GM19351 (cell line): ENCODE data around the gene RTL1.

Experiments used
- ATAC-seq: cut with Tn5 transposase; IDR thresholded peaks from one replicate; pipeline ENCODE4 v1.9.1; 2021; ENCODE audit warnings: mild to moderate bottlenecking, moderate library complexity; ENCODE audit not compliant: unreplicated experiment

The RTL1 gene

DNA sequence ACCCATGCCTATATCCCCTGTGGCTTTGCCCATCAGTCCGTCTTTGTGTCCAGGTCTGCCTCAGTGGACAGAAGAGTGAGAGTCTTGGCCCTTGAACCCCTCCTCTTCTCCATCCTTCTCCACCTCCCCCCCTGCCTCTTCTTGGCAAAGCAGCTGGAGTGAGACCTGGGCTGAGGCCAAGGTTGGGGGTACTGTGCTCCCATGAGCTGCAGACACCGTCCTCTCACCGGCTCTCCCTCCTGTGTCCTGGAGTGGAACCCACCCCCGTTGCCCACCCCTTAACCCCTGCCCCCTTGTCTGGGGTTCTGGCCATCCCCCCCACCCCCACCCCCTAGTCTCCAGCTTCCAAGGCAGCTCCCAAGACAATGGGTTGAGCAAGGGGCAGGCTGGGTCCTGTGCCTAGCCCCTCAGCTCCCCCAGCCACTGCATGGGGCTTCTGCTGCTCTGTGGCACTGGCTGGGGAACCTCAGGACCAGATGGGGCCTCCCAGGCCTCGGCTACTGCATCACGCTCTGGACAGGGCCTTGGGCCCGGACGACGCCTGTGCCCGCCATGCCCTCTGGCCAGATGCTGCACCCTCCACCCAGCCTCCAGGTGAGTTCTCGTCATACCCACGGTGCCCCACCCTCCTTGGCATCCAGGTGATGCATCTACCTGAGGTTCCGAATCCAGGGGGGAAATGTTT, 35.7 kb downstream of the RTL1 start:
- no peak for ATAC-seq

- ATAC-seq = no peak
Observed at GRCh38 chr14:100866666-100867630, 36.6 kb downstream of the RTL1 start.

DNA sequence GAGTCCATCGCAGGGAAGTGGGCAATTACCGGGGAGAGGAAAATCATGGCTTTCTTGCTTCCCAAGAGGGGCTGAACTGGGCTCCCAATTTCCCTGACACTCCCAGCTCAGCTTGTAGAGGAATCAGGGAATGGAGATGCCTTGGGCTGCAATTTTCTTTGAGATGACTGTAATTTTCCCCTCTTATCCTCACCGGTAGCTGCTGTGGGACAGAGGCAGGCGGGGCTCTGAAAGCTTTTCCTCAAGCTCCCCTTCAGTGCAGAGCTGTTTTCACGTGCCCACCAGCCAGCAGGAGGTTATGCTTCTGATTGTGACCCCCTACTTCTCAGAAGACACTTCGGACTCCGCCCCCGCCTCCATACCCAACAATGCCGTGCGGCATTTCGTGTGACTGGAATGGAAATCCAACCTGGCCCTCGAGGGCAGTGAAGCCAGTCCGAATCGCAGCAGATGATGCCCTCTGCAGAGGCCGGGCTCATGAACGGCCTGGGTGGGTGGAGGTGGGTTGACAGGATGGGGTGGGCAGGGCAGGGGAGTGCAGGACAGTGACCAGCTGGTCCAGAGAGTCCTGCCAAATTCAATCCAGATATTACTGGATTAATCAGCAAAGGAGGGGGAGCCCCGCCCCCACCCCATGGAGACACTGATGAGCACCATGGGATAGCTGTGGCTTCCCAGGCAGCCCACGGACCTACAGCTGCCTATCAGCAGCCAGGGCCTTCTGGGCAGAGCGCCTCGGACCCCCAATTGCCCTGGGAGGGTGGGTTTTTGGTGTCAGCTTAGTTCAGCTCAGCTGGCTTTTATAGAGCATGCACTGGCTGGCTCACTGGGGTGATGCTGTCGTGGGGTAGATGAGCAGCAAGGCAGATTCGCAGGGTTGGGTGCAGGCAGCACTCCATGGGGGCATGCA, 37.6 kb downstream of the RTL1 start:
- ATAC-seq = no peak

DNA sequence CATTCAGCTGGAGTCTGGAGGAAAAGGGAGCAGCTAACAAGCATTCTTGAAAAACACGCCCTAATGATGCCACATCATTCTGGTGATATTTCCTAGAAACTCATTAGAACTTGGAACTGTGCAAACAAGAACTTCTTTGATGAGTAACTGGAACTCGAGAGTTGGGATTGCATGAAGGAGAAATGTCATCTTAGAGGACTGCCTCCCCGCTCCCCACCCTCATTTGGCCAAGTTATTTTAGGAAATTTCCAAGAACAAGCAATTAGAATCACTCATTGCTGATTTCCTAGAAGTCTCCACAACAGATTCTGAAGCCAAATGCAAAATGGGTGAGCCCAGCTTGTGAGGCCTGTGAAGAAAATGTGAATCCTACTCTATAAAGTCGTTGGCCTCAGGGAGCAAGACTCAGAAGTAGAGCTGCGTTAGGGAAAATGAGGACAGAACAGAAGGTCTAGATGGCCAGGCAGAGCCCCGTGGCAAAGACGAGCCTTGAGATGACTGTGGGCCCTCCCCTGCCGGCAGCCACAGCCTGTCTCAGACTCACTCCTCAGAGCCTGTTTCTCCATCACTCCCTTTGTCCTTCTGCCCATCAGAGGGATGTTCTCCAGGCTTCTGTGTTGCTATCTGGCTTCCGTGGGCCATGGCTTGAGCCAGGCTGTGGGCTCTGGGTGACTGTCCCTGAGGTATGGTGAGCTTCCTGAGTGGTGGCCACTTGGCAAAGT, 38.4 kb downstream of the RTL1 start:
- no peak for ATAC-seq

GRCh38 chr14:100864206-100864605, 39.3 kb downstream of the RTL1 start:
- ATAC-seq = no peak

DNA sequence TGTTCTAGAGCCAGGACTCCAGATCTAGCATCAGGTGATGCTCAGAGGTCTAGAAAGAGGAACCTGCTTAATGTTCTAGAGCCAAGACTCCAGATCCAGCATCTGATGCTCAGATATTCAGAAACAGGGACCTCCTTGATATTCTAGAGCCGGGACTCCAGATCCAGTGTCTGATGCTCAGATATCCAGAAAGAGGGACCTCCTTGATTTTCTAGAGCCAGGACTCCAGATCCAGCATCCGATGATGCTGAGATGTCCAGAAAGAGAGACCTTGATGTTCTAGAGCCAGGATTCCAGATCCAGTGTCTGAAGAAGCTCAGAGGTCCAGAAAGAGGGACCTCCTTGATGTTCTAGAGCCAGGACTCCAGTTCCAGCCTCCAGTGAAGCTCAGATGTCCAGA, 40.7 kb downstream of the RTL1 start:
- no peak for ATAC-seq

- no peak for ATAC-seq
Observed at GRCh38 chr14:100862277-100862676, 41.2 kb downstream of the RTL1 start.

DNA sequence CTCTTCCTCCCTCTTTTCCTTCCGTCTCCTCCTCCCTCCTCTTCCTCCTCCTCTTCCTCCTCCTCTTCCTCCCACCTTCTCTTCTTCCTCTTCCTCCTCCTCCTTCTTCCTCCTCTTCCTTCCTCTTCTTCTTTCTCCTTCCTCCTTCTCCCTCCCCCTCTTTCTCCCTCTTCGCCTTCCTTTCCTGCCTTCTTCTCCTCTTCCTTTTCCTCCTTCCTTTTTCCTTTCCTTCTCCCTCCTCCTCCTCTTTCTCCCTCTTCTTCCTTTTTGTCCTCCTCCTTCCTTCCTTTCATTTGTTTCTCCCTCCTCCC, 41.6 kb downstream of the RTL1 start:
- ATAC-seq = no peak

GRCh38 chr14:100861188-100861936, 42.2 kb downstream of the RTL1 start:
- no peak for ATAC-seq

DNA sequence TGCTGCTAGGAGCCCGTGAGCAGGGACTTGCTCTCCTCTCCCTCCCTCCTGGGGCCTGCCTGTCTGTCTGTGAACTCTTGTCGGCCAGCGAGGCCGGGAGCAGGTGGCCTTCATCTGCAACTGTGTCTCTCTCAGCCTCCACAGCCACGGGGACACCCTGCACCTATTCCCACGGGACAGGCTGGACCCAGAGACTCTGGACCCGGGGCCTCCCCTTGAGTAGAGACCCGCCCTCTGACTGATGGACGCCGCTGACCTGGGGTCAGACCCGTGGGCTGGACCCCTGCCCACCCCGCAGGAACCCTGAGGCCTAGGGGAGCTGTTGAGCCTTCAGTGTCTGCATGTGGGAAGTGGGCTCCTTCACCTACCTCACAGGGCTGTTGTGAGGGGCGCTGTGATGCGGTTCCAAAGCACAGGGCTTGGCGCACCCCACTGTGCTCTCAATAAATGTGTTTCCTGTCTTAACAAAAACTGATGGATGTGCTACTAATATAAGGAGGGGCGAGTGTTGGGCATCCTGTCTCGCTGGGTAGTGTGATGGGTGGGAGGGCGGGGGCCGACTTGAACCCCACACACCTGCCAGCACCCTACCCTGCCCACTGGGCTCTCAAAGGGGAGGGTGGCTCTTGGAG, 42.9 kb downstream of the RTL1 start:
- ATAC-seq = no peak

GRCh38 chr14:100859781-100860180, 43.7 kb downstream of the RTL1 start:
- no peak for ATAC-seq

GRCh38 chr14:100858838-100859220, 44.7 kb downstream of the RTL1 start:
- ATAC-seq = no peak

DNA sequence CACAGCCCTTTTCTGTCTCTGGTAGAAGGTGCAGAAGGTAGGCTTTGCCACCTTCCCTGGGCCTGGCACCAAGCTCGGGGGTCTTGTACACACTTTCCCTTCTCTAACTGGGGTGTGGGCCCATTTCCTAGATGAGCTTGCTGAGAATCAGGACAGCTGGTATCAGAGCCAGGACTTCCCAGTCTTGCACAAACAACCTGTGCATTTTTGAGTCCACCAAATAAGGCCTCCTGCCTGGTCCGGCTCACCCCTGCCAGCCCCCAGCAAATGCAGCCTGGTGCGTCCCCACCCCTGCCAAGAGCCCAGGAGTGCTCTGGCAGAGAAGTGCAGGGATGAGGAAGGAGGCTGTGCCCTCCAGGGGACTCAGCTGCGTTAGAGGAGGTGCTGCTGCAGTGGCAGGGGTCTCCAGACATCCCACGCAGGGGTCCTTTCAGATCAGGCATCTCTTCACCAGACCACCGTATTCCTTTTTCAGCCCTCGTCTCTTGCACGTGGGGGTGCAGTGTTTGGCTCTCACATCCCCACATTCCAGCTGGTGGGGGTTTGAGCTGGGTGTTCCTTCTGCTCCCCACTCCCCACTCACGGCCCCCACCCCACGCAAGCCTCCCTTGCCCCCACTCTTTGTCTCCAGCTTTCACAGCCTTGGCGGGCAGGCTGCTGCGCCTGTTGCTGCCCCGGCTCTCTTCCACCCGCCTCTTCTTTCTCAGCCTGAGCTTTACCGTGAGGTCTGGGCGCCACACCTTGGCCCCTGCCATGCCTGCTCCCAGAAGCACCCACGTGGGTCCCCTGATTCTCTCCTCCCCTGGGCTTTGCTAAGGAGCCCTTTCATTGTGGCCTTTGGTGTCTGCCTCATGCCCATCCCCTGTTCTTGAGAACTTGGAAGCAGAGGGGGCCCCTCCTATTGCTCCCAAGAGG, 45.3 kb downstream of the RTL1 start:
- no peak for ATAC-seq

DNA sequence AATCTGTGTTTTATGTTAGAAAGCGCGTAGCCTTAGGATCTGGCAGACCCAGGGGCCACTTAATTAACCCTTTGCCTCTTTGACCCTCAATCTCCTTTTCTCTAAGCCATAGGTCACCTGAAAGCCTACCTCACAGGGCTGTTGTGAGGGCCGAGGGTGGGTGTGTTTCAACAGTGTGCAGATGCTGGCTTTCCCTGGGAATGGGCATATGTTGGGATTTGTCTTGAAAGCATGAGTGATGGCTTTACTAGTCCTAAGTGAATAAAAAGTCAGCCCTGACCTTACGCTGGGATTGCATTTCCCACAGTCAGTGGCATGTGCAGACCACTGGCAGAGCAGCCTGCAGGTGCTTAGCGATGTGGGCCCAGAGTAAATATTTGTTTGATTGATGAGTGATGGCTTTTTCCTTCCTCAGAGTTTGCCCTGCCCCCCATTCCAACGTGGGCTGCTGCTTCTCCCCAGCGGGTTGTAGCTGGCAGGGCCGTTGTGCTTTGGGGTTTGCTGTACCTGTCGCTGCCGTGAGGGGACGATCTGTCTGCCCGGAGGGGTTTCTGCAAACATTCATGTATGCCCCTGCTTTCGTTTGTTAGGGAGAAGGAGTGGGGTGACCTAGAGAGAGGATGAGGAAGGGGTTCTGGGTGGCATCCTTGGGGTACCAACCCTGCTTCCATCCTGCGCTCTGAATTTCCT, 46.1 kb downstream of the RTL1 start:
- ATAC-seq = no peak

DNA sequence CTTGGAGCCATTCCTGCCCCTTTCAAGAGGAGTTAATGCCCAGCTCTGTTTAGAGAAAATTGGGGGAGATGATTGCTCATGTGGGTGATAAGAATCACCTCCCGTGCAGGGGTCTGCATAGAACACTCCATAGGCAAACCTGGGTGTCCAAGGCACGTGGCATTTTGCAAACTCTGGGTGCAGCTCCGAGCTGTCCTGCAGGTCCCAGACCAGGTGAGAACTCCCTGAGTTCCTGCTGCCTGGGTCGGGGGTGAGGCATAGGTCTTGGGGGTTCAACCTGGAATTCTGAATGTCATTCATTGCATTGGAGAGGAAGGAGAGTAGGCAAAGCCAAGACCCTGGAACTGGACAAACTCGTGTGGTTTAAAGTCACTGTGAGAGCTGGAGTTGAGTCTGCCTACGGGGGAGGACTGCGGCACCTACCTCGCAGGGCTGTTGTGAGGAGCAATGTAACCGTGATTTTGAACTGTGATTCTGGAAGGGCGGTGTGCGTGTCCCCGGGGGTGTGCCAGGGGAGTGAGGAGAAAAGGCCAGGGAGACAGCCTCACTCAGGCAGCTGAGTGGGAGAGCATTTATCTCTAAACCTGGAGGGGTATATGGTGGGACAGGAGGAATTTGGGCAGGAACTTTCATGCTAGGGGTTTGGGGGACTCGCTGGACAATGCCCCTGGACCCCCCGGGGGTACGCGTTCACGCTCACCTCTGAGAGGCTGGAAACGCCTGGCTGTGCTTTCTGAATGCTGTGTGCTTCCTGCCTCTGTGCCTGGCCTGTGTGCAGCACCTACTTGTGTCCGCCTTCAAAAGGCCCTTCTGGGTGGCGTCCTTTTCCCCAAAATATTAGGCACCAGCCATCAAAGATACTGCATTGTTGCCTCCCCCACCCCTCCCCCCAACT, 47.2 kb downstream of the RTL1 start:
- no peak for ATAC-seq

GRCh38 chr14:100855256-100855930, 48.1 kb downstream of the RTL1 start:
- ATAC-seq = no peak
